Left lung (tissue), 10 donors: ENCODE data around the gene RERE. TPM values are rescaled to one million over a fixed set of nuclear protein-coding genes. Genes with fewer than 3 reads are reported as not detected.

Experiments used
- ATAC-seq: fragments of 200-7000 bp; cut with Tn5 transposase; one replicate; pipeline ENCODE4 v1.9.1; 2020; ENCODE audit warnings: moderate library complexity
- DNase-seq, 4 donors: peaks; one replicate each; pipeline ENCODE4 v3.0.0-alpha.2; 2013 to 2020
- H3K27ac ChIP-seq, 2 donors: fragments of 200-600 bp; sonication (generic) in 1 of 2; one replicate each; pipeline versions ENCODE4 v1.5.0 to v1.8.0; 2020 to 2021
- H3K27me3 ChIP-seq, 2 donors: fragments of 200-600 bp; sonication (generic) in 1 of 2; one replicate each; pipeline versions ENCODE4 v1.5.0 to v1.8.0; 2020 to 2021
- H3K36me3 ChIP-seq, 2 donors: fragments of 200-600 bp; sonication (generic) in 1 of 2; one replicate each; pipeline versions ENCODE4 v1.5.0 to v1.8.0; 2020 to 2021
- H3K4me1 ChIP-seq, 2 donors: fragments of 200-600 bp; one replicate each; pipeline ENCODE4 v1.8.0; 2021
- H3K4me3 ChIP-seq, 2 donors: fragments of 200-600 bp; sonication (generic) in 1 of 2; one replicate each; pipeline versions ENCODE4 v1.5.0 to v1.8.0; 2020 to 2021; ENCODE audit warnings: mild to moderate bottlenecking in 1 of 2
- H3K9me3 ChIP-seq, 2 donors: fragments of 200-600 bp; sonication (generic) in 1 of 2; one replicate each; pipeline versions ENCODE4 v1.5.0 to v1.8.0; 2020 to 2021
- intact Hi-C, 2 donors: fragments of 100-400 bp; cut with DNase I; formaldehyde crosslinking; loops; one replicate each; pipeline versions ENCODE4 v1.11.2 to v1.14.2; 2022
- polyA plus RNA-seq, 6 donors: library from polyadenylated mRNA; unstranded; fragments of 120-200 nt; gene quantifications; one replicate each; pipeline ENCODE4 v1.2.1, GENCODE V29; 2013; ENCODE audit not compliant: insufficient read length in 6 of 6
- total RNA-seq, 2 donors: library from RNA; stranded (reverse); fragmentation: NEBNext Ultra II Directional; extraction: Animal tissue kit (Norgen Biotek cat#: 25700); gene quantifications; one replicate each; pipeline ENCODE4 v1.2.1, GENCODE V29; 2021
- TF ChIP-seq, protein P1 (sequence below), 2 donors: fragments of 200-600 bp; sonication (generic) in 1 of 2; IDR thresholded peaks; one replicate each; pipeline versions ENCODE4 v1.5.0 to v1.8.0; 2021; ENCODE audit warnings: antibody characterized with exemption in 2 of 2
- donor health status: DM: no; HTN: yes; CAD: no.
- donor health status: DM: no; HTN: no; CAD: no.

Gene RERE
- total and polyA plus RNA-seq, 8 donors: 73.3 to 135 (median 130) TPM

DNA sequence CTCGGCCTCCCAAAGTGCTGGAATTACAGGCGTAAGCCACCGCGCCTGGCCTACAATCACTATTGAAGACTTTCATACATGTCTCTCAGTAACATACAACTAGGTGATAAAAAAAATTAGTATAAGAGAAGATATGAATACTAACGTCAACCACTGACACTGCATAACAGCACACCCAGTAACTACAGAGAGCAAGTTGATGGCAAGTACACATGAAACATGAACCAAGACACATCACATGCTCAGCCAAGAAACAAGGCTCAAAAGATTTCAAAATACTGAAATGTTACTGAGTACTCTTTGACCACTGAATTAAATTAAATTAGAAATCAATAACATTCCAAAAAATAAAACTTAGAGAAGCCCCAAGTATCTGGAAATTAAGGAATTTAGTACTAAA is 331.4 kb downstream of the RERE start:
- Histone ChIP-seq H3K9me3 (no peaks in the 10 kb centered on the region), H3K4me1 (peaks cover 4 to 18% of the 10 kb centered on the region in 2 donors), H3K27me3 (no peaks in the 10 kb centered on the region), H3K36me3 (no peaks in the 10 kb centered on the region), H3K27ac (no peak overlapping the region), H3K4me3 (no peak overlapping the region)
- intact Hi-C loops: no loop called here
- DNase-seq: no peak
- TF ChIP-seq, protein P1, sequence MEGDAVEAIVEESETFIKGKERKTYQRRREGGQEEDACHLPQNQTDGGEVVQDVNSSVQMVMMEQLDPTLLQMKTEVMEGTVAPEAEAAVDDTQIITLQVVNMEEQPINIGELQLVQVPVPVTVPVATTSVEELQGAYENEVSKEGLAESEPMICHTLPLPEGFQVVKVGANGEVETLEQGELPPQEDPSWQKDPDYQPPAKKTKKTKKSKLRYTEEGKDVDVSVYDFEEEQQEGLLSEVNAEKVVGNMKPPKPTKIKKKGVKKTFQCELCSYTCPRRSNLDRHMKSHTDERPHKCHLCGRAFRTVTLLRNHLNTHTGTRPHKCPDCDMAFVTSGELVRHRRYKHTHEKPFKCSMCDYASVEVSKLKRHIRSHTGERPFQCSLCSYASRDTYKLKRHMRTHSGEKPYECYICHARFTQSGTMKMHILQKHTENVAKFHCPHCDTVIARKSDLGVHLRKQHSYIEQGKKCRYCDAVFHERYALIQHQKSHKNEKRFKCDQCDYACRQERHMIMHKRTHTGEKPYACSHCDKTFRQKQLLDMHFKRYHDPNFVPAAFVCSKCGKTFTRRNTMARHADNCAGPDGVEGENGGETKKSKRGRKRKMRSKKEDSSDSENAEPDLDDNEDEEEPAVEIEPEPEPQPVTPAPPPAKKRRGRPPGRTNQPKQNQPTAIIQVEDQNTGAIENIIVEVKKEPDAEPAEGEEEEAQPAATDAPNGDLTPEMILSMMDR (IDR thresholded peaks at IDR 0.05): no peak
- no peak for ATAC-seq

DNA sequence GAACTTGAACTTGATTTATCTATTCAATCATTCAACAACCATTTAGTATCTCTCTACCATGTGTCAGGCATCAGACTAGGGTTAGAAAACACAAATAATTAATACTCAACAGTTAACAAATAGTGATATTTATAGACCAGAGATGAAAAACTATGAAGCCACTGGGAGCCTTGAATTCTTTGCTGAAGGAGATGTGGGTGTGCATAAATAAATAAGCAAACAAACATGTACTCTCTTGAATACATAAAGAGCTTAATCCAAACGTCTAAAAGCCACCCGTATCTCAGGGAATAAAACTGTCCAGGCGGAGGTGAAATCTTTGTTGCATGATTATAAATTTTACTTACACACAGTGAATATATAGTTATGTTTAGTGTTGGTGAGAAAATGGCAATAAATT is 333.9 kb downstream of the RERE start:
- H3K27me3 ChIP-seq: no peaks in the 10 kb centered on the region
- H3K27ac ChIP-seq: no peak overlapping the region
- no peaks in the 10 kb centered on the region for H3K9me3 ChIP-seq
- ATAC-seq: no peak
- intact Hi-C loops: no loop called here
- no peaks in the 10 kb centered on the region for H3K36me3 ChIP-seq
- H3K4me1 ChIP-seq: peaks cover 4 to 20% of the 10 kb centered on the region in 2 donors
- no peak for DNase-seq
- H3K4me3 ChIP-seq: no peak overlapping the region
- TF ChIP-seq, protein P1 (IDR thresholded peaks at IDR 0.05): no peak

GRCh38 chr1:8482979-8483381 is 334.5 kb downstream of the RERE start:
- H3K9me3 ChIP-seq: no peaks in the 10 kb centered on the region
- intact Hi-C loops: no loop called here
- H3K36me3 ChIP-seq: no peaks in the 10 kb centered on the region
- H3K27me3 ChIP-seq: no peaks in the 10 kb centered on the region
- peaks cover 4 to 26% of the 10 kb centered on the region in 2 donors for H3K4me1 ChIP-seq
- TF ChIP-seq, protein P1 (IDR thresholded peaks at IDR 0.05): no peak
- ATAC-seq (peak; percentile 57), DNase-seq (no peak)
- no peak overlapping the region for H3K4me3 ChIP-seq
- H3K27ac ChIP-seq: no peak overlapping the region

DNA sequence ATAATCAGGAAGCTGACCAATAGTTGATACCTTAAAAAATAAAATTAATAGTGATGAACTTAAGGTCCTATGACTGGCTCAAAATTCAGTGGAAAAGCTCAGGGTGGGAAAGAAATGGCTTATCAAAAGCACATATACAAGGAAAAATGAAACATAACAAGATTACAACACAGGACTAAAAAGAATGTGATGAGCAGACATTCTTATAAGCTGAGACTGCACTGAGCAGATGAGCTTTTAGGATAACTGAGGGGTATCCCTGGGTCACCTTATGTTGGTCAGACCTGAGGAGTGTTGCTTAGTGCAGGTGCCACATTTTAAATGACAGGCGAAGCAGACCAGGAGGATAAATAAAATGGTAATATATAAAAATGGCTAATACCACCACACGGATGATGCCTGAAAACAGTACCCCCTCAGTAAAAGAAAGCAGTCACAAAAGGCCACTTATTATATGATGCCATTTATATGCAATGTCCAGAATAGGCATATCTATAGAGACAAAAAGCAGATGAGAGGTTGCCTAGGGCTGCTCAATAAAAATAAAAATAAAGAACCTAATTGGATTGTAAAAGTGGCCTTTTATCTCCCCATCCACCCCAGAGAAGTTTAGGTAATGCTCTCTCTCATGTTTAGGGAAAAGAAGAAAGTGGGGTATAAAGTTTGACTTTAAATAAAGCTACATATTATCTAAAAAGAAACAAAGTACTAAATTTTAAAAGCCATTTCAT is 335.6 kb downstream of the RERE start:
- TF ChIP-seq, protein P1 (IDR thresholded peaks at IDR 0.05): no peak

DNA sequence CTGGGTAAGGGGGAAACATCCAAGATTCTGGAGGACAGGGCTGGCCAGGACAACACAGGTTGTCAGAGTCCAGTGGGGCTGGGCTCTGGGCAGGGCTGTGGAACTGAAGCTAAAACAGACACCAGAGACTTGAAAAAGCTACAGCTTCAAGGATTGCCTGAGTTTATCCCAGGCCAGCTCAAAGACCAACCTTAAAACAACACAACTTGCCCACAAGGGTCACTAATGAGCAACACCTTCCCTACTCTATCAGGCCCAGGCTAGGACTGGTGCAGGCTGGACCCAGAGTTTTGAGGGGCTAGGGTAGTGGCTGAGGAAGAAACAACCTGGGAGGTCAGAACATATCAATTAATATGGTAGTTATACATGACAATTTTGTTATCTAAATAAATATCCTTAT is 338.9 kb downstream of the RERE start:
- no peaks in the 10 kb centered on the region for H3K27me3 ChIP-seq
- no peaks in the 10 kb centered on the region for H3K36me3 ChIP-seq
- peaks cover 4 to 44% of the 10 kb centered on the region in 2 donors for H3K4me1 ChIP-seq
- H3K27ac ChIP-seq: peak overlapping the region in 1 of 2 donors; percentile 55
- ATAC-seq (no peak), DNase-seq (no peak)
- TF ChIP-seq, protein P1 (IDR thresholded peaks at IDR 0.05): no peak
- intact Hi-C loops: no loop called here
- no peak overlapping the region for H3K4me3 ChIP-seq
- H3K9me3 ChIP-seq: no peaks in the 10 kb centered on the region

More for the DNA sequence above, 335.6 kb downstream of the RERE start:
- H3K36me3 ChIP-seq: no peaks in the 10 kb centered on the region
- intact Hi-C loops: no loop called here
- no peak overlapping the region for H3K4me3 ChIP-seq
- no peak overlapping the region for H3K27ac ChIP-seq
- no peaks in the 10 kb centered on the region for H3K27me3 ChIP-seq
- peaks cover 4 to 38% of the 10 kb centered on the region in 2 donors for H3K4me1 ChIP-seq
- no peak for ATAC-seq
- no peak for DNase-seq
- no peaks in the 10 kb centered on the region for H3K9me3 ChIP-seq
